ENCODE data around the gene FGD4.

Gene FGD4

GRCh38 chr12:32627976-32628375 lies 228.6 kb downstream of the FGD4 start:
- no peak for DNase-seq (ENCODE audit: extremely low spot score)
- CTCF ChIA-PET = no interaction called here
- POLR2A ChIA-PET = no interaction called here
- TF ChIP-seq BHLHE40 (IDR thresholded peaks at IDR 0.05; ENCODE audit: borderline replicate concordance) (no peak), SUZ12 (IDR thresholded peaks at IDR 0.05) (no peak), ZNF384 (IDR thresholded peaks at IDR 0.05) (no peak), ELF4 (IDR thresholded peaks at IDR 0.05) (no peak), PKNOX1 (IDR thresholded peaks at IDR 0.05) (no peak), CTBP1 (IDR thresholded peaks at IDR 0.05; ENCODE audit: borderline replicate concordance) (no peak), HDGF (IDR thresholded peaks at IDR 0.05; ENCODE audit: borderline replicate concordance) (no peak), ARNT (IDR thresholded peaks at IDR 0.05) (no peak), SP1 (IDR thresholded peaks at IDR 0.05) (no peak), NFRKB (IDR thresholded peaks at IDR 0.05) (no peak), L3MBTL2 (conservative IDR thresholded peaks at IDR 0.05) (no peak), FOXM1 (IDR thresholded peaks at IDR 0.05; ENCODE audit: borderline replicate concordance) (no peak), LEF1 (IDR thresholded peaks at IDR 0.05; ENCODE audit: borderline replicate concordance) (no peak)

- CTCF ChIA-PET = no interaction called here
Observed at GRCh38 chr12:32641287-32641901, 242.0 kb downstream of the FGD4 start.

GRCh38 chr12:32644431-32644830 lies 245.1 kb downstream of the FGD4 start:
- CTCF ChIA-PET = no interaction called here

More at GRCh38 chr12:32641287-32641901, 242.0 kb downstream of the FGD4 start:
- no peak for TF ChIP-seq CTBP1 (IDR thresholded peaks at IDR 0.05; ENCODE audit: borderline replicate concordance)
- no peak for TF ChIP-seq L3MBTL2 (conservative IDR thresholded peaks at IDR 0.05)
- no peak for TF ChIP-seq SUZ12 (IDR thresholded peaks at IDR 0.05)
- POLR2A ChIA-PET = no interaction called here
- DNase-seq (ENCODE audit: extremely low spot score) = no peak

GRCh38 chr12:32647275-32647674 lies 247.9 kb downstream of the FGD4 start:
- CTCF ChIA-PET = interaction anchor here (0.6 to 1.6 kb wide), 3 partner anchors 10 to 273 kb away, joined by 3 to 5 read pairs (median 4); no protein-coding TSS in a partner anchor
- POLR2A ChIA-PET = no interaction called here
- TF ChIP-seq ZNF384 (IDR thresholded peaks at IDR 0.05) (no peak), SP1 (IDR thresholded peaks at IDR 0.05) (no peak), FOXM1 (IDR thresholded peaks at IDR 0.05; ENCODE audit: borderline replicate concordance) (no peak), CTBP1 (IDR thresholded peaks at IDR 0.05; ENCODE audit: borderline replicate concordance) (no peak), TARDBP (IDR thresholded peaks at IDR 0.05) (no peak), FOXA1 (IDR thresholded peaks at IDR 0.05) (no peak), ARNT (IDR thresholded peaks at IDR 0.05) (no peak), FOXK2 (IDR thresholded peaks at IDR 0.05) (no peak), BHLHE40 (IDR thresholded peaks at IDR 0.05; ENCODE audit: borderline replicate concordance) (no peak), LEF1 (IDR thresholded peaks at IDR 0.05; ENCODE audit: borderline replicate concordance) (no peak), L3MBTL2 (conservative IDR thresholded peaks at IDR 0.05) (no peak)
- DNase-seq (ENCODE audit: extremely low spot score) = no peak

More at GRCh38 chr12:32644431-32644830, 245.1 kb downstream of the FGD4 start:
- POLR2A ChIA-PET = no interaction called here
- DNase-seq (ENCODE audit: extremely low spot score) = no peak
- TF ChIP-seq ZNF384 (IDR thresholded peaks at IDR 0.05) (no peak), SUZ12 (IDR thresholded peaks at IDR 0.05) (no peak)

GRCh38 chr12:32650508-32650907 lies 251.2 kb downstream of the FGD4 start:
- no peak for DNase-seq (ENCODE audit: extremely low spot score)
- ChIA-PET POLR2A (no interaction called here), CTCF (no interaction called here)
- TF ChIP-seq ARNT (IDR thresholded peaks at IDR 0.05) (no peak), HDGF (IDR thresholded peaks at IDR 0.05; ENCODE audit: borderline replicate concordance) (no peak), CTBP1 (IDR thresholded peaks at IDR 0.05; ENCODE audit: borderline replicate concordance) (no peak), FOXK2 (IDR thresholded peaks at IDR 0.05) (no peak), TARDBP (IDR thresholded peaks at IDR 0.05) (no peak), SP1 (IDR thresholded peaks at IDR 0.05) (no peak), SUZ12 (IDR thresholded peaks at IDR 0.05) (no peak), LEF1 (IDR thresholded peaks at IDR 0.05; ENCODE audit: borderline replicate concordance) (no peak), ELF4 (IDR thresholded peaks at IDR 0.05) (no peak), FOXA1 (IDR thresholded peaks at IDR 0.05) (no peak), L3MBTL2 (conservative IDR thresholded peaks at IDR 0.05) (no peak)

GRCh38 chr12:32651151-32651955 lies 252.0 kb downstream of the FGD4 start:
- no peak for DNase-seq (ENCODE audit: extremely low spot score)
- CTCF ChIA-PET = no interaction called here
- POLR2A ChIA-PET = interaction anchor here (1.2 kb wide), 1 partner anchor 28 kb away, joined by 3 read pairs; the partner anchor contains the start of gene DNM1L
- TF ChIP-seq PKNOX1 (IDR thresholded peaks at IDR 0.05) = no peak
- no peak for TF ChIP-seq NFRKB (IDR thresholded peaks at IDR 0.05)
- no peak for TF ChIP-seq BHLHE40 (IDR thresholded peaks at IDR 0.05; ENCODE audit: borderline replicate concordance)
- no peak for TF ChIP-seq ELF4 (IDR thresholded peaks at IDR 0.05)
- TF ChIP-seq HDGF (IDR thresholded peaks at IDR 0.05; ENCODE audit: borderline replicate concordance) = no peak

- no peak for DNase-seq (ENCODE audit: extremely low spot score)
- TF ChIP-seq NFRKB (IDR thresholded peaks at IDR 0.05) (no peak), LEF1 (IDR thresholded peaks at IDR 0.05; ENCODE audit: borderline replicate concordance) (no peak), ELF4 (IDR thresholded peaks at IDR 0.05) (no peak), HDGF (IDR thresholded peaks at IDR 0.05; ENCODE audit: borderline replicate concordance) (no peak), TARDBP (IDR thresholded peaks at IDR 0.05) (no peak), SUZ12 (IDR thresholded peaks at IDR 0.05) (no peak)
- ChIA-PET POLR2A (interaction anchor here (1.2 kb wide), 1 partner anchor 27 kb away, joined by 3 read pairs; the partner anchor contains the start of gene DNM1L), CTCF (no interaction called here)
Observed at GRCh38 chr12:32651956-32652210, 252.5 kb downstream of the FGD4 start.

Measured in HEK293T (cell line).